Measurements from ENCODE around the gene CDS1. TPM values are rescaled to one million over a fixed set of nuclear protein-coding genes. Genes with fewer than 3 reads are reported as not detected.

The CDS1 gene
- total RNA-seq, 1 experiment from 2014 or later = 16.1 TPM

DNA sequence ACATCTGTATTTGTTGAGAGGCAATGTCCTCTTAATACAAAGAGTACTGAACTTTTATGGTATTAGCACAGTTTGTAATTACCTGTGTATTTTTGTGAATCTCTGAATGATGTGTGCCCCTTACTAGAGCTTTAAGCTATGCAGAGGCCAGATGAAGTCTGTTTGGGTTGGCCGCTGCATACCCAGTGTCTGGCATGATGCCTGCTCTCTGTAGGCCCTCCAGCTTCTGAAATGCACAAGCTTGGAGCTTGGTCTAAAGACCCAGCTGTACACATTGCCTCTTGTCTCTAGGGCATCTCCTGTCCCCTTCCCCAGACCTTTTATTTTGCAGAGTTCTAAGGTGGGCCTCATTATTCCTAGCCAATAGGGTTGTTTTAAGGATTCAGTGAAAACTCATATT, 68.6 kb downstream of the CDS1 start:
- intact Hi-C loops (cut with micrococcal nuclease; ENCODE audit: unreplicated experiment) (no loop called here), in situ Hi-C loops (cut with HindIII; ENCODE audit: low pct_unique_long_range_greater_than_20kb, low sequenced_read_pairs) (no loop called here)
- no peak for ATAC-seq
- Histone ChIP-seq H3K36me3 (ENCODE audit: control insufficient read depth, insufficient read depth, low read length) (no peaks in the 10 kb centered on the region), H3K4me3 (ENCODE audit: low read depth in 2 of 2, low read length in 2 of 2) (no peak overlapping the region), H3K27me3 (ENCODE audit: control insufficient read depth, insufficient read depth, low read length) (no peaks in the 10 kb centered on the region), H3K4me1 (ENCODE audit: control insufficient read depth, insufficient read depth, low read length) (no peaks in the 10 kb centered on the region; the same call in 1 of the 2 replicates), H3K27ac (ENCODE audit: low read length) (no peak overlapping the region), H3K9me3 (ENCODE audit: control insufficient read depth, insufficient read depth, low read depth, low read length) (no peaks in the 10 kb centered on the region)
- BruUV-seq (replicated peaks) = no TSS peak
- POLR2A ChIA-PET = interaction anchor here (0.6 kb wide), 1 partner anchor 65 kb away, joined by 3 read pairs; no protein-coding TSS in a partner anchor
- no peak for TF ChIP-seq TCF7L2 (IDR thresholded peaks at IDR 0.05; ENCODE audit: low read depth, low read length)
- TF ChIP-seq, protein P1, sequence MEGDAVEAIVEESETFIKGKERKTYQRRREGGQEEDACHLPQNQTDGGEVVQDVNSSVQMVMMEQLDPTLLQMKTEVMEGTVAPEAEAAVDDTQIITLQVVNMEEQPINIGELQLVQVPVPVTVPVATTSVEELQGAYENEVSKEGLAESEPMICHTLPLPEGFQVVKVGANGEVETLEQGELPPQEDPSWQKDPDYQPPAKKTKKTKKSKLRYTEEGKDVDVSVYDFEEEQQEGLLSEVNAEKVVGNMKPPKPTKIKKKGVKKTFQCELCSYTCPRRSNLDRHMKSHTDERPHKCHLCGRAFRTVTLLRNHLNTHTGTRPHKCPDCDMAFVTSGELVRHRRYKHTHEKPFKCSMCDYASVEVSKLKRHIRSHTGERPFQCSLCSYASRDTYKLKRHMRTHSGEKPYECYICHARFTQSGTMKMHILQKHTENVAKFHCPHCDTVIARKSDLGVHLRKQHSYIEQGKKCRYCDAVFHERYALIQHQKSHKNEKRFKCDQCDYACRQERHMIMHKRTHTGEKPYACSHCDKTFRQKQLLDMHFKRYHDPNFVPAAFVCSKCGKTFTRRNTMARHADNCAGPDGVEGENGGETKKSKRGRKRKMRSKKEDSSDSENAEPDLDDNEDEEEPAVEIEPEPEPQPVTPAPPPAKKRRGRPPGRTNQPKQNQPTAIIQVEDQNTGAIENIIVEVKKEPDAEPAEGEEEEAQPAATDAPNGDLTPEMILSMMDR (IDR thresholded peaks at IDR 0.05) = no peak
- TF ChIP-seq SIN3A (IDR thresholded peaks at IDR 0.05; ENCODE audit: borderline replicate concordance, insufficient read depth, low read depth, low read length) = no peak
- TF ChIP-seq POLR2AphosphoS5 (IDR thresholded peaks at IDR 0.05; ENCODE audit: low read depth, low read length) = no peak
- TF ChIP-seq, protein P2, sequence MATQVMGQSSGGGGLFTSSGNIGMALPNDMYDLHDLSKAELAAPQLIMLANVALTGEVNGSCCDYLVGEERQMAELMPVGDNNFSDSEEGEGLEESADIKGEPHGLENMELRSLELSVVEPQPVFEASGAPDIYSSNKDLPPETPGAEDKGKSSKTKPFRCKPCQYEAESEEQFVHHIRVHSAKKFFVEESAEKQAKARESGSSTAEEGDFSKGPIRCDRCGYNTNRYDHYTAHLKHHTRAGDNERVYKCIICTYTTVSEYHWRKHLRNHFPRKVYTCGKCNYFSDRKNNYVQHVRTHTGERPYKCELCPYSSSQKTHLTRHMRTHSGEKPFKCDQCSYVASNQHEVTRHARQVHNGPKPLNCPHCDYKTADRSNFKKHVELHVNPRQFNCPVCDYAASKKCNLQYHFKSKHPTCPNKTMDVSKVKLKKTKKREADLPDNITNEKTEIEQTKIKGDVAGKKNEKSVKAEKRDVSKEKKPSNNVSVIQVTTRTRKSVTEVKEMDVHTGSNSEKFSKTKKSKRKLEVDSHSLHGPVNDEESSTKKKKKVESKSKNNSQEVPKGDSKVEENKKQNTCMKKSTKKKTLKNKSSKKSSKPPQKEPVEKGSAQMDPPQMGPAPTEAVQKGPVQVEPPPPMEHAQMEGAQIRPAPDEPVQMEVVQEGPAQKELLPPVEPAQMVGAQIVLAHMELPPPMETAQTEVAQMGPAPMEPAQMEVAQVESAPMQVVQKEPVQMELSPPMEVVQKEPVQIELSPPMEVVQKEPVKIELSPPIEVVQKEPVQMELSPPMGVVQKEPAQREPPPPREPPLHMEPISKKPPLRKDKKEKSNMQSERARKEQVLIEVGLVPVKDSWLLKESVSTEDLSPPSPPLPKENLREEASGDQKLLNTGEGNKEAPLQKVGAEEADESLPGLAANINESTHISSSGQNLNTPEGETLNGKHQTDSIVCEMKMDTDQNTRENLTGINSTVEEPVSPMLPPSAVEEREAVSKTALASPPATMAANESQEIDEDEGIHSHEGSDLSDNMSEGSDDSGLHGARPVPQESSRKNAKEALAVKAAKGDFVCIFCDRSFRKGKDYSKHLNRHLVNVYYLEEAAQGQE (IDR thresholded peaks at IDR 0.05; ENCODE audit: insufficient read depth in 1 of 2, low read depth in 2 of 2, low read length in 1 of 2) = no peak
- CTCF ChIA-PET = no interaction called here
- DNase-seq (ENCODE audit: low read depth, low spot score) = no peak

DNA sequence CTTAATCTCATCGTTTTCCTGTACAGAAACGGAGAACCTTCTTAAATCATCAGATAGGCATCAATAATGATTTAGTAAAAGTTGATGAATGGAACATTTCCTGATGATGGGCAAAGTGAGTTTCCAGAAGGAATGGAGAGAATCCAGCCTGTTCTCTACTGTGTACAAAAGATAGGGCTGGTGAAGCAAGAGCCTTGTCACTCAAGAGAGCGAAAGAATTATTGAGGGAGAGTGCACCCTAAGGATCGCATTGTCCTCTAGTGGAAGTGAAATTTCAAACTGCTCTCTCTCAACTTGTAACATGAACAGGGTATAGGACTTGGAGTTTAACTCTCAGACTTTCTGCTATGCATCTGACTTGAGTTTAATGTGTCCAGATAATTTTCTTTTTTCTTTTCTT, 69.6 kb downstream of the CDS1 start:
- in situ Hi-C loops (cut with HindIII; ENCODE audit: low pct_unique_long_range_greater_than_20kb, low sequenced_read_pairs) = no loop called here
- no TSS peak for BruUV-seq (replicated peaks)

More for the DNA sequence above, 69.6 kb downstream of the CDS1 start:
- no peaks in the 10 kb centered on the region; the same call in 1 of the 2 replicates for H3K4me1 ChIP-seq (ENCODE audit: control insufficient read depth, insufficient read depth, low read length)
- H3K36me3 ChIP-seq (ENCODE audit: control insufficient read depth, insufficient read depth, low read length) = no peaks in the 10 kb centered on the region
- no peak overlapping the region for H3K4me3 ChIP-seq (ENCODE audit: low read depth in 2 of 2, low read length in 2 of 2)
- H3K9me3 ChIP-seq (ENCODE audit: control insufficient read depth, insufficient read depth, low read depth, low read length) = no peaks in the 10 kb centered on the region
- ChIA-PET POLR2A (no interaction called here), CTCF (no interaction called here)
- no peak overlapping the region for H3K27ac ChIP-seq (ENCODE audit: low read length)
- ATAC-seq (no peak), DNase-seq (ENCODE audit: low read depth, low spot score) (no peak)
- TF ChIP-seq TCF7L2 (IDR thresholded peaks at IDR 0.05; ENCODE audit: low read depth, low read length) = no peak
- TF ChIP-seq, protein P1 (IDR thresholded peaks at IDR 0.05) = no peak
- TF ChIP-seq POLR2AphosphoS5 (IDR thresholded peaks at IDR 0.05; ENCODE audit: low read depth, low read length) = no peak
- TF ChIP-seq, protein P2 (IDR thresholded peaks at IDR 0.05; ENCODE audit: insufficient read depth in 1 of 2, low read depth in 2 of 2, low read length in 1 of 2) = no peak
- no peak for TF ChIP-seq SIN3A (IDR thresholded peaks at IDR 0.05; ENCODE audit: borderline replicate concordance, insufficient read depth, low read depth, low read length)
- intact Hi-C loops (cut with micrococcal nuclease; ENCODE audit: unreplicated experiment) = no loop called here
- no peaks in the 10 kb centered on the region for H3K27me3 ChIP-seq (ENCODE audit: control insufficient read depth, insufficient read depth, low read length)
